Suprapubic skin (tissue), 4 donors: ENCODE measurements around the gene RASSF5. TPM values are rescaled to one million over a fixed set of nuclear protein-coding genes. Genes with fewer than 3 reads are reported as not detected.

Source experiments
- DNase-seq, 2 donors: peaks; one replicate each; pipeline ENCODE4 v3.0.0-alpha.2; 2019; ENCODE audit warnings: low spot score in 2 of 2
- H3K27ac ChIP-seq: fragments of 200-600 bp; sonication (generic); one replicate; pipeline ENCODE4 v1.5.1; 2019
- H3K27me3 ChIP-seq: fragments of 200-600 bp; sonication (generic); one replicate; pipeline ENCODE4 v1.5.1; 2019
- H3K36me3 ChIP-seq: fragments of 200-600 bp; sonication (generic); one replicate; pipeline ENCODE4 v1.5.1; 2019
- H3K4me1 ChIP-seq: fragments of 200-600 bp; sonication (generic); one replicate; pipeline ENCODE4 v1.5.1; 2019
- H3K4me3 ChIP-seq: fragments of 200-600 bp; sonication (generic); one replicate; pipeline ENCODE4 v1.5.1; 2019; ENCODE audit warnings: mild to moderate bottlenecking
- H3K9me3 ChIP-seq: fragments of 200-600 bp; sonication (generic); one replicate; pipeline ENCODE4 v1.5.1; 2019
- EP300 ChIP-seq: sonication (generic); formaldehyde crosslinking; IDR thresholded peaks from one replicate; pipeline ENCODE4 v1.6.1; 2017; ENCODE audit warnings: antibody characterized with exemption
- POLR2A ChIP-seq, 2 donors: fragments of 450-650 bp; IDR thresholded peaks; one replicate each; pipeline ENCODE4 v1.6.1; 2017; ENCODE audit warnings: antibody characterized with exemption in 2 of 2, mild to moderate bottlenecking in 2 of 2, moderate library complexity in 2 of 2
- POLR2AphosphoS5 ChIP-seq, 3 donors: sonication (generic); formaldehyde crosslinking; IDR thresholded peaks; one replicate each; pipeline ENCODE4 v1.6.1; 2017; ENCODE audit warnings: antibody characterized with exemption in 3 of 3
- WGBS: methylation state at CpG from one replicate; pipeline ENCODE4 v1.1.5; 2018; 5-methylcytosine and 5-hydroxymethylcytosine counted together
- total RNA-seq, 4 donors: library from RNA; depleted of rRNA; stranded (reverse); fragments of >200 nt; gene quantifications; one replicate each; pipeline ENCODE4 v1.1.0, GENCODE V29; 2016
- TF ChIP-seq, protein P1 (sequence below), 2 donors: fragments of 200-600 bp in 1 of 2; fragments of 450-650 bp in 1 of 2; sonication (generic) in 1 of 2; IDR thresholded peaks; one replicate each; pipeline ENCODE4 v1.5.1; 2016 to 2019; ENCODE audit warnings: antibody characterized with exemption in 2 of 2, mild to moderate bottlenecking in 1 of 2, moderate library complexity in 1 of 2

Gene RASSF5
- total RNA-seq, 4 donors from 2014 or later: 34.8 to 74.5 (median 64.9) TPM

DNA sequence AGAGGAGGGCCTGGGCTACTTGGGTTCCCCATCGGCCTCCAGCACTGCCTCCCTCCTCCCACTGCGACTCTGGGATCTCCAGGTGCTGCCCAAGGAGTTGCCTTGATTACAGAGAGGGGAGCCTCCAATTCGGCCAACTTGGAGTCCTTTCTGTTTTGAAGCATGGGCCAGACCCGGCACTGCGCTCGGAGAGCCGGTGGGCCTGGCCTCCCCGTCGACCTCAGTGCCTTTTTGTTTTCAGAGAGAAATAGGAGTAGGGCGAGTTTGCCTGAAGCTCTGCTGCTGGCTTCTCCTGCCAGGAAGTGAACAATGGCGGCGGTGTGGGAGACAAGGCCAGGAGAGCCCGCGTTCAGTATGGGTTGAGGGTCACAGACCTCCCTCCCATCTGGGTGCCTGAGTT lies 80.6 kb downstream of the RASSF5 start:
- 83% methylated on average over 12 of the region's 14 CpGs for WGBS
- DNase-seq: no peak
- H3K27me3 ChIP-seq: no peaks in the 10 kb centered on the region
- no peak overlapping the region for H3K4me3 ChIP-seq
- no peak for TF ChIP-seq POLR2A (IDR thresholded peaks at IDR 0.05)
- TF ChIP-seq EP300: no peak
- no peak for TF ChIP-seq POLR2AphosphoS5 (IDR thresholded peaks at IDR 0.05)
- TF ChIP-seq, protein P1, sequence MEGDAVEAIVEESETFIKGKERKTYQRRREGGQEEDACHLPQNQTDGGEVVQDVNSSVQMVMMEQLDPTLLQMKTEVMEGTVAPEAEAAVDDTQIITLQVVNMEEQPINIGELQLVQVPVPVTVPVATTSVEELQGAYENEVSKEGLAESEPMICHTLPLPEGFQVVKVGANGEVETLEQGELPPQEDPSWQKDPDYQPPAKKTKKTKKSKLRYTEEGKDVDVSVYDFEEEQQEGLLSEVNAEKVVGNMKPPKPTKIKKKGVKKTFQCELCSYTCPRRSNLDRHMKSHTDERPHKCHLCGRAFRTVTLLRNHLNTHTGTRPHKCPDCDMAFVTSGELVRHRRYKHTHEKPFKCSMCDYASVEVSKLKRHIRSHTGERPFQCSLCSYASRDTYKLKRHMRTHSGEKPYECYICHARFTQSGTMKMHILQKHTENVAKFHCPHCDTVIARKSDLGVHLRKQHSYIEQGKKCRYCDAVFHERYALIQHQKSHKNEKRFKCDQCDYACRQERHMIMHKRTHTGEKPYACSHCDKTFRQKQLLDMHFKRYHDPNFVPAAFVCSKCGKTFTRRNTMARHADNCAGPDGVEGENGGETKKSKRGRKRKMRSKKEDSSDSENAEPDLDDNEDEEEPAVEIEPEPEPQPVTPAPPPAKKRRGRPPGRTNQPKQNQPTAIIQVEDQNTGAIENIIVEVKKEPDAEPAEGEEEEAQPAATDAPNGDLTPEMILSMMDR (IDR thresholded peaks at IDR 0.05): no peak
- H3K4me1 ChIP-seq: peaks cover 76% of the 10 kb centered on the region
- H3K36me3 ChIP-seq: peaks cover 65% of the 10 kb centered on the region
- H3K27ac ChIP-seq: peak overlapping the region; percentile 88
- H3K9me3 ChIP-seq: no peaks in the 10 kb centered on the region

DNA sequence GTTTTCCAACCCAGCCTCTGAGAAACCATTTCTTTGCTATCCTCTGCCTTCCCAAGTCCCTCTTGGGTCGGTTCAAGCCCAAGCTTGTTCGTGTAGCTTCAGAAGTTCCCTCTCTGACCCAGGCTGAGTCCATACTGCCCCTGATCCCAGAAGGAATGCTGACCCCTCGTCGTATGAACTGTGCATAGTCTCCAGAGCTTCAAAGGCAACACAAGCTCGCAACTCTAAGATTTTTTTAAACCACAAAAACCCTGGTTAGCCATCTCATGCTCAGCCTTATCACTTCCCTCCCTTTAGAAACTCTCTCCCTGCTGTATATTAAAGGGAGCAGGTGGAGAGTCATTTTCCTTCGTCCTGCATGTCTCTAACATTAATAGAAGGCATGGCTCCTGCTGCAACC lies 81.2 kb downstream of the RASSF5 start:
- H3K4me3 ChIP-seq: no peak overlapping the region
- H3K27ac ChIP-seq: peak overlapping the region; percentile 88
- no peaks in the 10 kb centered on the region for H3K27me3 ChIP-seq
- no peaks in the 10 kb centered on the region for H3K9me3 ChIP-seq
- TF ChIP-seq EP300 (no peak), POLR2AphosphoS5 (IDR thresholded peaks at IDR 0.05) (no peak), POLR2A (IDR thresholded peaks at IDR 0.05) (no peak)
- TF ChIP-seq, protein P1 (IDR thresholded peaks at IDR 0.05): no peak
- H3K4me1 ChIP-seq: peaks cover 71% of the 10 kb centered on the region
- no peak for DNase-seq
- H3K36me3 ChIP-seq: peaks cover 71% of the 10 kb centered on the region
- 88% methylated on average over 6 of the region's 6 CpGs for WGBS

DNA sequence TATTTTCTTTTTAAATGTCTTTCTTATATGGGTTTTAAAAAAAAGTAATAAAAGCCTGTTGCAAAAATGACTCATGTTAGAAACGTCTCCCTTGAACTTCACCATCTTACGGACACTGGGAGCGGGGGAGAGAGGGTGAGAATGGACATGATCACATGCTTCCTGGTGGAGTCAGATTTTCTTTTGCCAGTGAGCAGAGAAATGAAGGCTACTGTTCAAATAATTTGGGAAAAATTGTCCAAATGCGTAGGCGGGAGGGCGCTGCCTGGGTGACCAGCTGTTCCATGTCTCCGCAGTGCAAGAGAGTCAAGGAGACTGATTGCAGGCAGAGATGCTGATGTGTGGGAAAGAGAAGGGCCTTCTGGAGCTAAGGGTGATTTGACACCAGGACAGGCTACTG lies 81.9 kb downstream of the RASSF5 start:
- WGBS: 57% methylated on average over 7 of the region's 7 CpGs
- H3K27ac ChIP-seq: peak overlapping the region; percentile 88

DNA sequence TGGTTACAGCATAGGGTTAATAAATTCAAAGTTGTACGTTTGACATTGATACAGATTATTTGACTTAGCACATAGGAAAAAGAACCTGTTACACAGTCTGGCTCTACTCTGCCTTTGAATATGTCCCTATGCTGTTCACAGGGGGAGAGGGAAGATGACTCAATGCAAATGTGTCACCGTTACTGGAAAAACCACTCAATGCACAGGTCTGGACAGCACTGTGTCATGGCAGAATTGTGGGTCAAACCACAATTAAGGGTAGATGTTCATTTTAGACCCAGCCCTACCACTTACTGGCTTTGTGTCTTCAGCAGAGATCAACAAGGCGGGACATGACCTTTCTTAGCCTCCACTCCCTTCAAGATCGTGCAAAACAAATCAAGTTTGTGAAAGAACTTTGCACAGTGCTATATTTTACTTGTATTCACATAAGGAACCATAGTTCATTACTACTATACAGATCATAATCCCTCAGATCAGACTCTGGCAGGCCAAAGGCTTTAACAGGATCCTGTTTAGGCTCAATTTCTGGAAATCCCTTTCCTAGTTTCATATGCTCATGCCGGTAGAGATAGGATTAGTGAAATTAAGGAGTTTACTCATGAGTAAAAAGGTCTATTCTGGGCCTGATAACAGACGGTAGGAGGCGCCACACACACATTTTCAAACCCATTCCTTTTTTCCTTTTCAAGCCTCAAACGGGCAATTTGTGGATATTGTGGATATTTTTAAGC lies 82.9 kb downstream of the RASSF5 start:
- H3K36me3 ChIP-seq: peaks cover 81% of the 10 kb centered on the region
- no peaks in the 10 kb centered on the region for H3K27me3 ChIP-seq
- no peak for DNase-seq
- TF ChIP-seq EP300: no peak
- TF ChIP-seq POLR2A (IDR thresholded peaks at IDR 0.05): no peak
- no peak for TF ChIP-seq POLR2AphosphoS5 (IDR thresholded peaks at IDR 0.05)
- TF ChIP-seq, protein P1 (IDR thresholded peaks at IDR 0.05): no peak
- WGBS: 58% methylated on average over 8 of the region's 8 CpGs
- no peaks in the 10 kb centered on the region for H3K9me3 ChIP-seq
- peaks cover 54% of the 10 kb centered on the region for H3K4me1 ChIP-seq
- H3K4me3 ChIP-seq: no peak overlapping the region
- H3K27ac ChIP-seq: peak overlapping the region; percentile 16

More for the DNA sequence above, 81.9 kb downstream of the RASSF5 start:
- Histone ChIP-seq H3K36me3 (peaks cover 78% of the 10 kb centered on the region), H3K4me1 (peaks cover 64% of the 10 kb centered on the region), H3K9me3 (no peaks in the 10 kb centered on the region), H3K27me3 (no peaks in the 10 kb centered on the region), H3K4me3 (no peak overlapping the region)
- no peak for DNase-seq
- TF ChIP-seq, protein P1 (IDR thresholded peaks at IDR 0.05): no peak
- no peak for TF ChIP-seq POLR2AphosphoS5 (IDR thresholded peaks at IDR 0.05)
- no peak for TF ChIP-seq EP300
- no peak for TF ChIP-seq POLR2A (IDR thresholded peaks at IDR 0.05)

DNA sequence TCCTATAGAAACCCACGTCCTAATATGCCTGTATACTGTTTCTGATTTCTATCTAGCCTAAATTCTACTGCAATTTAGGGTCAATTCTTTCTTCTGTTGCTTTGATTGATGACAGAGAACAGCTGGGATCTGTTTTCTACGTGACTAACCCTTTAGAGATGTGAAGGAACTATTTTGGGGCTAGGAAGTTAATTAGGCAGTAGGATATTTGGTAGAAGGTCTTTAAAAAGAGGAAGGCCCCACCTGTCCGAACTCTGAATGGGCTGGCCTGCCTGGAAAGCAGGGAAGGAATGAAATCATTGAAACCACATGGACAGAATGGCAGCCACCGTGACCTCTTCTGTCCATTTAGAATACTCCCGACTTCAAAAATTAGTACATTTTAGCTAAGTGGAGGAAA lies 83.9 kb downstream of the RASSF5 start:
- Histone ChIP-seq H3K9me3 (no peaks in the 10 kb centered on the region), H3K4me3 (no peak overlapping the region), H3K4me1 (peaks cover 43% of the 10 kb centered on the region), H3K27me3 (no peaks in the 10 kb centered on the region), H3K36me3 (peaks cover 85% of the 10 kb centered on the region), H3K27ac (no peak overlapping the region)
- no peak for DNase-seq
- TF ChIP-seq POLR2AphosphoS5 (IDR thresholded peaks at IDR 0.05): no peak
- TF ChIP-seq, protein P1 (IDR thresholded peaks at IDR 0.05): no peak
- WGBS: 83% methylated on average over 5 of the region's 5 CpGs
